ENCODE measurements around the gene AQP4. TPM values are rescaled to one million over a fixed set of nuclear protein-coding genes. Genes with fewer than 3 reads are reported as not detected.

Gene AQP4
- total and polyA plus RNA-seq, 10 of the 15 experiments (the other 5 are each of a cell fraction or from before 2014, with no cell fraction given), result 0.10 to 0.18 TPM; not detected in 8

- TF ChIP-seq E4F1 (IDR thresholded peaks at IDR 0.05; ENCODE audit: borderline replicate concordance, partially characterized antibody) (no peak), CEBPZ (IDR thresholded peaks at IDR 0.05; ENCODE audit: low read depth, low read length) (no peak), GABPA (IDR thresholded peaks at IDR 0.05; ENCODE audit: low read depth) (no peak), CHD4 (IDR thresholded peaks at IDR 0.05) (no peak), POLR2A (IDR thresholded peaks at IDR 0.05; ENCODE audit: low read depth, low read length) (no peak), ASH2L (IDR thresholded peaks at IDR 0.05; ENCODE audit: borderline replicate concordance, low read depth) (no peak)
Observed at GRCh38 chr18:26804519-26804918, 61.0 kb downstream of the AQP4 start (continued).

GRCh38 chr18:26803643-26804042 lies 61.9 kb downstream of the AQP4 start:
- FAIRE-seq, result no peak
- DNase-seq (ENCODE audit: low read depth, low spot score), result no peak
- H3K4me2 ChIP-seq (ENCODE audit: control insufficient read depth, insufficient read depth), result no peak overlapping the region
- H4K20me1 ChIP-seq (ENCODE audit: control insufficient read depth, insufficient read depth), result no peaks in the 10 kb centered on the region
- H3K9me3 ChIP-seq (replicated peaks; ENCODE audit: control insufficient read depth, insufficient read depth, low read length), result no peaks in the 10 kb centered on the region
- H3K27me3 ChIP-seq (replicated peaks in 1 of 2; ENCODE audit: control insufficient read depth in 2 of 2, insufficient read depth in 2 of 2, low read length in 1 of 2), result no peaks in the 10 kb centered on the region
- ChIA-PET RAD21 (ENCODE audit: unreplicated experiment) (no interaction called here), SMC1A (ENCODE audit: uncharacterized antibody, unreplicated experiment) (interaction anchor here (1.2 to 1.9 kb wide), 2 partner anchors 140 to 202 kb away, joined by 3 to 8 read pairs; no protein-coding TSS in a partner anchor), CTCF (interaction anchor here (0.6 to 1.9 kb wide), 5 partner anchors 9 to 494 kb away, joined by 3 to 8 read pairs (median 3); no protein-coding TSS in a partner anchor), POLR2A (no interaction called here)
- intact Hi-C loops (cut with micrococcal nuclease; ENCODE audit: unreplicated experiment) (loop anchor here (2.0 kb wide), 1 partner anchor 201 kb away; no protein-coding TSS in a partner anchor), in situ Hi-C loops (cut with MboI) (loop anchor here (5.0 to 10.0 kb wide), 2 partner anchors 204 to 801 kb away; no protein-coding TSS in a partner anchor)
- H3K36me3 ChIP-seq (ENCODE audit: control insufficient read depth in 2 of 2, insufficient read depth in 2 of 2, low read length in 1 of 2), result no peaks in the 10 kb centered on the region
- H3K79me2 ChIP-seq (ENCODE audit: control insufficient read depth, insufficient read depth, low read length), result no peaks in the 10 kb centered on the region
- no peaks in the 10 kb centered on the region for H3K4me1 ChIP-seq (ENCODE audit: control insufficient read depth, insufficient read depth, low read length)
- no peak overlapping the region for H3K4me3 ChIP-seq
- H2AFZ ChIP-seq (ENCODE audit: control insufficient read depth, low read depth, low read length), result no peak overlapping the region
- H3K27ac ChIP-seq (ENCODE audit: control insufficient read depth, insufficient read depth), result no peak overlapping the region
- no peak overlapping the region for H3K9ac ChIP-seq (ENCODE audit: control insufficient read depth, insufficient read depth, low read length)
- ATAC-seq, result no peak
- no TSS peak for BruUV-seq (replicated peaks)
- no peak for TF ChIP-seq ATF2 (IDR thresholded peaks at IDR 0.05; ENCODE audit: low read length)
- peak in 1 of 3 experiments; percentile 20; a peak in 1 of 6 replicates for TF ChIP-seq CTCF (IDR thresholded peaks at IDR 0.05 in 2 of 3, conservative IDR thresholded peaks at IDR 0.05 in 1 of 3; ENCODE audit: control insufficient read depth in 2 of 3, extremely low read depth in 1 of 3, insufficient read depth in 1 of 3, low read depth in 3 of 3, low read length in 3 of 3)
- TF ChIP-seq LARP7 (IDR thresholded peaks at IDR 0.05), result no peak
- no peak for TF ChIP-seq MXI1 (IDR thresholded peaks at IDR 0.05; ENCODE audit: low read depth, low read length)

All from GM12878 (cell line).